HUDEP-2 (cell line): ENCODE results near the gene RBM45.
A peak's percentile ranks its signal among the peaks of the same experiment; 100 is the strongest.
"Not testable (repeated sequence)": the region's sequence is repeated elsewhere in the genome, so short reads cannot be mapped to it uniquely, and the experiment has no call there.

Experiments
- DNase-seq, 76 experiments: peaks; one replicate each; lab custom pipeline; 2025; ENCODE audit not compliant: unreplicated experiment in 76 of 76; lab: John Stamatoyannopoulos, UW

RBM45 gene

DNA sequence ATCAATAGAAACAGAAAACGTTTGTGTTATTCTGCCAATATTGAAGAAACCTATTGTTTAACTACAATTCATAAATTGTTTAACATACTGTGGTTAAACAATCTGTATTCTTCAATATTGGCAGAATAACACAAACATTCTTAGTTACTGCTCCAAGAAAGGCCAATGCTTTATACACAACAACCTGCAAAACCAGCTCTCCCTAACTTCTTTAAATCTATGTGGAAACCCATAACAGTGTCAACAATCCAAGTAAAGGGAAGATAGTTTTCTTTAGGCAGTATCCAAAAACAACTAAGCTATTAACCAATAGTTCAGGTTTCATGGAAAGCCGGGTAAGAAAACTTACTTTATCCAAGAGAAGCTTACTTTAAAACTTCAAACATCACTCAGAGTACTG is 6.2 kb upstream of the RBM45 start:
- DNase-seq = no peak

- DNase-seq = no peak
Measured at GRCh38 chr2:178108176-178108575, 4.1 kb upstream of the RBM45 start.

DNA sequence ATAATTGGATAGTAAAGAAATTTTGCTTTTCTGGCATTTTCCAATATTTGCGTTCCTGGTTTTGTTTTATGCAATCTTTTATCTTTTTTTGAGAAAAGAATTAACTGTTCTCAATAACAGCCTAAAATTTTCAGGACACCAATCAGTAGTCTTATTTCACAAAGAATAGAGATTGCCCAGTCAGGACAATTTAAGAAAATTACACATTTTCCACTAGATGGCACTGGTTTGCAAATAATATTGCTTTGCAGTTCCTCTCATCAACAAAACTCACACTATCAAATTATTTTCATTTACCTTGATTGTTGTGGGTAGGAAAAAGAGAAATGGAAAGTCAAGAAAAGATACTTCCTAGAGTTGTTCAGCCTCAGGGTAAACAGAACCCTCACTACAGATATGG is 2.4 kb upstream of the RBM45 start:
- peak in 20 of 76 experiments; percentile 0 to 52 (median 16) for DNase-seq

DNA sequence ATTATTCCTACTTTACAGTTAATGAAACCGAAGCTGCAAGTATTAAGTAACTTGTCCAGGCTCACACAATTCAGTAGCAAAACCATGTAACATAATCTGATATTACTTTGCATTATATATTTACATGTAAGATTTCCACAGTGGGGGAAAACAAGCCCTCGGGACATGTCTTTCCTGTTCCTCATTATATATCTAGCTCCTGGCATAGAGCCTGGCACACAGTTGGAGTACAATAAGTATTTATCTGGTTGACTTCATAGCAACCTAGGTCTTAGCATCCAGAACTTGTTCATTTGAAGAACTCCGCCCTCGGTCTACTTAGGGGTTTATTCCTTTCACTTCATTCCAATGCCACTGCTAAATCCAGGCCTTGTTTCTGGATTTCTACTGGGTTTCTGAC is 1.6 kb upstream of the RBM45 start:
- no peak for DNase-seq

DNA sequence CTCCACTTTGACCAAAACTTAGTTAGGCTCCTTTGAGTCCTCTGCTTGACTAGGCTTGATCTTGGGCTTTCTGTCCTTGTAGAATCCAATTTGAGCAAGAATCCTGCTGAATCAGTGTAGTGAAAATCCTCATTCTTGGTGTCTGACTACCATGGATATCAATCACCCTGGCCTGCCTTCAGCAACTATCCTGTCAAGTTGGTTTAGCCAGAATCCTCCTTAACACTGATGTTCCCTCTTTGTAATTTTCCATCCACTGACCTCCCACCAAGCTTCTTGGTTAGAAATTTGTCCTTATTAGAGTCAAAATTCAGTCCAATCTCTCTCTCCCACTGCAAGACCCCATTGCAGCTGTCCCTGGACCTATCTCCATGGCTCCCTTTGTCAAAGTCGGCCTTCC is 494 bp upstream of the RBM45 start:
- no peak for DNase-seq

DNA sequence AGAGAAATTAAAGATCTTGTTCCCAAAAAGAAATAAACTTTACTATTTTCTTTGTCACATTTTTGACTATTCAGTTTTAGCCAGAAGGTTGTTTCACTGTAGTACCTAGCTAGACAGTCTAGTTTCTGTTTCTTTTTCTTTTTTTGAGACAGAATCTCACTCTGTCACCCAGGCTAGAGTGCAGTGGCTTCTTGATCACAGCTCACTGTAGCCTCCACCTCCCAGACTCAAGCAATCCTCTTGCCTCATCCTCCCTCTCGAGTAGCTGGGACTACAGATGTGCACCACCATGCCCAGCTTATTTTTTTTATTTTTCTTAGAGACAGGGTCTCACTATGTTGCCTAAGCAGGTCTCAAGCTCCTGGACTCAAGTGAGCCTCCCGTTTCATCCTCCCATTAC is 2.2 kb downstream of the RBM45 start:
- peak in 1 of 76 experiments; percentile 3 for DNase-seq

DNA sequence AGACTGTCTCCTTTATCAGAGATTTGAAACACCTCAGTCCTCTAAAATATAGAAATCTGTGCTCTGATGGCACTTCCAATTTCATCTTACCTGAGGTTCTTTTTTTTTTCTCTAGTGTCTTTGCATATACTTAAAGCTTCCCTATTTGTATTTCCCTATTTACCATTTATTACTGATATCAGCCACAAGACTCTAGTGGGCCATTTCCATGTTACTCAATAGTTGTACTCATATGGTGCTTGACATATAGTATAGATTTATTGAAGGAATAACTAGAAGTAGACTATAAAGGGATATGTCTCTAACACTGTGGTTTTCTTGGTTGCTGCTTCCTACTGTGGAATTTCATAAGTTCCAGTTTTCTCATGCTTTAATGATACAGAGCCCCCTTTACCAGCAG is 3.0 kb downstream of the RBM45 start:
- no peak for DNase-seq

DNA sequence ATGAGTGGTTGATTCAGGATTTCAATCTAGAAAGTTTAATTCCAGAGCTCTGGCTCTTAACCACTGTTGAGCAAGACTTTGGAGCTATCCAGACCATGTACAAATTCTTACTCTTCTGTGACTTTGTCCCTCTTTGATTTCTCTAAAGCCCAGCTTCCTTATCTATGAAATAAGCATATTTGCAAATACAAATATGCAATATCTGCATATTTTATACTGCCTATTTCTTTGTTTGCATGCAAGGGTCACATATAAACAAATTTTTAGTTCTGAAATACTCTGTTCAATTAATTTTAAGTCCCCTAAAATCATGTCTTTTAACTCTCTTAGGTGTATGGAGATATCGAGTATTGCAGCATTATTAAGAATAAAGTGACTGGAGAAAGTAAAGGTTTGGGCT is 5.5 kb downstream of the RBM45 start:
- DNase-seq = no peak

- no peak for DNase-seq
Measured at GRCh38 chr2:178119179-178119922, 7.1 kb downstream of the RBM45 start.

DNA sequence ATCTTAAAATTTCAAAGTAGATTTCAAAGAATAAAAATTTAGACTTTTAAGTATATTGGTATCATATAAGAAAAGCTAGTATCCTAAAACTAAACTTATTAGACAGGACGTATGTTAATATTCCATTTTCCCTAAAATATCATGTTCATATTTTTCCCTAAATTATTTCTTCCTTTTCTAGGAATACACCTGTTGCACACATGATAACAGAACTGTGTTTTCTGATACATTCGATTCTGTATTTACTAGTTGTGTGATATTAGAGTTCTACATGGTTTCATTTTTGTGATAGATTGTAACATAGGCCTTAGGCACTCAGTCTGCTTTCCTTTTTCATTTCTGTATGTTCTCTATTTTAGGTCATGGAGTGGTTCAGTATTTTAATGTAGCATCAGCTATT is 10.9 kb downstream of the RBM45 start:
- DNase-seq = no peak

GRCh38 chr2:178125125-178125524 is 12.9 kb downstream of the RBM45 start:
- no peak for DNase-seq

DNA sequence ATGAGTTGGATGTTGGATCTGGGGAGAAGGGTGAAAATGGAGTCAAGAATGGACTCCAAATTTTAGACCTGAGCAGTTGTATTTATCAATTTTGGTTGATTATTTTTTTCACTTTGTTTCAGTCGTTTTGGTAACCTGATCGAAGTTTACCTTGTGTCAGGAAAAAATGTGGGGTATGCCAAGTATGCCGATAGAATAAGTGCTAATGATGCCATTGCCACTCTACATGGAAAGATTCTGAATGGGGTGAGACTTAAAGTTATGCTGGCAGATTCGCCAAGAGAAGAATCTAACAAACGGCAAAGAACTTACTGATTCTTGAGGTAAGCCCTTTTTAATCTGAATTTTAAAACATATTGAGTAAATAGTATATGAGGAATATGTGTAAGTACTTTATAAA is 13.6 kb downstream of the RBM45 start:
- no peak for DNase-seq

DNA sequence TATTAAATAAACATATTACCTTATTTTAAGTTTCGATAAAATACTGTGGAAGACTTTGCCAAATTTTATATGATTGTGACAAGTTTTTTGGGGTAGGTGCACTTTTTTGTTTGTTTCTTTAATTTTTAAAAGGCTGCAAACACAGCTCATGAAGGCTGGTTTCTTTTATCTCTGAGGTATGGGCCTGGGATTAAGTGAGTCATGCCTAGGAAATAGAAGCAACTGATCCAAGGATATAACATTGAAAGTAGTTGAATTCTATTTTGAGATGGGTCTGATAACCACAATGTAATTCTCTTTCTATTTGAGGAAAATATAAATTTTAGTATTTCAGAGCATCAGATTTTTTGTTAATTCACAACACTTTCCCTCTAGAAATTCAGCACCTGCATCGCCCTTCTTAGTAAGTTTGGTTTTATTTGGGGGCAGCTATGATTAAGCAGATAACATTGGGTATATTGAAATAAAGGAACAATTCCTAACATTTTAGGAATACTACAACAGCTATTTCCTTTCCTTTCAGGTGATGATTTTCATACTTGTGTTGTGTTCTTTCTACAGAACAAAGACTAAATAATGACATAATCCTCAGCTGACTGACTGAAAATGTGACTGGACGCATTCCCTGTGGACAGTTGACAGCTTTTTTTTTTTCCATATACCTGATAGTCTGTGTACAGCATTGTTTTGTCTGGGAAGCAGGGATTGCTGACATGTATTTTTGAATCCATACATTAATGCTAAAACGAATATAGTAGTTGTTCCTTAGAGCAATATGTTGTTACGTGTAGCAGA is 16.8 kb downstream of the RBM45 start:
- no peak for DNase-seq

DNA sequence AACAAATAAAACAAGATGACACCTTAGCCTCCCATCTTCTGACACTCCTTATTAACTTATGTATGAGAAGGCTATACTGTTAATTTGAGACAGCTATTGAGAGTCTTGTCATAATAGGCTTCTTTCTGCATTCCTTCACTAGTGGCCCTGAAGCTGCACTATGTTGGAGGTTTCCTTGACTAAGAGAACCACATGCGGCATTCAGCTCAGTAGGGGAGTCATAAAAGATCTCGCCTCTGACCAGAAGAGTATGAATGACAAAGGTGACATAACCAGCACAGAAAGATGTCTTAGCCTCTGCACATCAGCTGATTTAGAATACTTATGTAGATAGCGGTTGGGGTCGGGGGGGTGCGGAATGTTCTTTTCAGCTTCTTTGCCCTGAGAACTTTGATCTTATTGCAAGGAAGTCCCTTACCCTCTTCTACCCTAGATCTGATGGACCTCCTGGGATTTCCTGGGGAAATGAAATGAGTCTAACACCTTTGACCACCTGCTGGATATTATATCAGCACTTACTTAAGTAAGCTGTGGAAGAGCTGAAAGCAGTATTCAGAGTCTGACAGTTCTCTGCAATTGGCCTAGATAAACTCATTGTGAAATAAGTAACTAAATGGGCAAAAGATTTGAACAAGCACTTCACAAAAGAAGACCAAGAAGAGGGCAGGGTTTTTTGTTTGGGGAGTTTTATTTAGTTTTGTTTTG is 24.2 kb downstream of the RBM45 start:
- no peak for DNase-seq

DNA sequence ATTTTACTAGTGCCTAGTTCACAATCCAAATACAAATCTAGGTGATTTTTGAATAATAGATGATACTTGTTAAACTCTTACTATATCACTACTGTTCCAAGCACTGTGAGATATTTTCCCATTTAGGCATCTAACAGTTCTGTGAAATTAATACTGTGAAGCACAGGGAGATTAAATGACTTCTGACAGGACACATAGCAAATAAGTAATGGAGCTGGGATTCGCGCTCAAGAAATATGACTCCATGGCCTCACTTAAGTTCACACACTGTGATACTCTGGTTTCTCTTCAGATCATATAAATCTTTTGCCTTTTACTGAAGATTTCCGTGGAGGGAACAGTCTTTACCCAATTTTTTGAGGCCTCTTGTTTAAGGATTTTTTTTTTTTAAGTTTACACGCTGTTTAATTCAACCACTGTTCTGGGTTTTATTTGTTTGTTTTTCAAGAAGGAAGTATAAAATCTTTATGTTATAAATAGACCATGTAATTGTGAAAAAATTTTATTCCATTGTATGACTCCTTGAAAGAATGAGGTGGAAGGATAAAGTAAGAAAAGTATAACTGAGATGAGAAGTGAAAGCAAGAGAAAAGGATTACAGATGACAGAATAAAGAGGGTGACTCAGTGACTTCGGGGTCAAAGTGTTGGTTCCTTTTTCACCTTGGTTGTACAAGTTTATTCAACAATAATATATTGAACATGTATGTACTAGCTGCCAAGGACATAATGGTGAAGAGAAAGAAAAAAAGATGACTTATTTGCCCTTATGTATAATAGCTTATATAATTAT is 30.2 kb downstream of the RBM45 start:
- DNase-seq = no peak

GRCh38 chr2:178143481-178143880 is 31.2 kb downstream of the RBM45 start:
- DNase-seq = no peak

GRCh38 chr2:178152033-178152432 is 39.8 kb downstream of the RBM45 start:
- no peak for DNase-seq

DNA sequence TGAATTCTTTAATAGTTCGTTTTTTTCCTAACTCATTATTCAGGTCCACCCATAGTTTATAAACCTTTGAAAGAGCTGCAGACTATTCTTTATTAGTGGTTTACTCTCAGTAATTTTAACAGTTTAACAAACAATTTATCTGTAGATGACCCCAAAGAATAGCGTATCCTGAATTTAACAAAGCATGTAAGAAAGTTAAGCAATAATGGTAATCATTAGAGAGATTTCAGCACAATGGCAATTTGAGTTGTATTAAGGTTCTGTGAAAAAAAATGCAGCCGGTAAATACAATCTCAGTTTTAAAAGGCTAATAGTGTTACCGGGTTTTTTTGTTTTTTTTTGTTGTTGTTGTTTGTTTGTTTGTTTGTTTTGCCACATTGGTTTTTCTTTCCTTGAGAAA is 40.3 kb downstream of the RBM45 start:
- DNase-seq = no peak

- no peak for DNase-seq
Measured at GRCh38 chr2:178152977-178153376, 40.7 kb downstream of the RBM45 start.

- not testable (repeated sequence) for DNase-seq
Measured at GRCh38 chr2:178153878-178154277, 41.6 kb downstream of the RBM45 start.

DNA sequence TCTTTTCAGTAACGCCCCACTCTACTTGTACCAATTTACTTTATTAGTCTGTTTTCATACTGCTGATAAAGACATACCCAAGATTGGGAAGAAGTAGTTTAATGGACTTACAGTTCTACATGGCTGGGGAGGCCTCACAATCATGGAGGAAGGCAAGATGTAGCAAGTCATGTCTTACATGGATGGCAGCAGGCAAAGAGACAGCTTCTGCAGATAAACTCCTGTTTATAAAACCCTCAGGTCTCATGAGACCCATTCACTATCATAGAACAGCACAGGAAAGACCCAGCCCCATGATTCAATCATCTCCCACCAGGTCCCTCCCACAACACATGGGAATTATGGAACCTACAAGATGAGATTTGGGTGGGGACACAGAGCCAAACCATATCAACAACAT is 43.3 kb downstream of the RBM45 start:
- DNase-seq = no peak
